H9 (cell line): Measurements from ENCODE around the gene FAT1. TPM values are rescaled to one million over a fixed set of nuclear protein-coding genes. Genes with fewer than 3 reads are reported as not detected.

Experiments used
- DNase-seq: peaks from one replicate; pipeline ENCODE4 v3.0.0-alpha.2; 2017
- H2AFZ ChIP-seq: one replicate; pipeline ENCODE4 v1.6.1; 2013; ENCODE audit warnings: mild to moderate bottlenecking, low read length, control low read depth, moderate library complexity
- H2AK5ac ChIP-seq: 2 replicates; pipeline ENCODE4 v1.6.1; 2013; ENCODE audit warnings: low read length, control low read depth, mixed read lengths; ENCODE audit not compliant: insufficient read length
- H2BK120ac ChIP-seq: one replicate; pipeline ENCODE4 v1.6.1; 2013; ENCODE audit warnings: low read depth, mild to moderate bottlenecking, low read length, control low read depth, inconsistent platforms; ENCODE audit not compliant: poor library complexity, severe bottlenecking
- H2BK12ac ChIP-seq: 2 replicates; pipeline ENCODE4 v1.6.1; 2013; ENCODE audit warnings: low read length, control low read depth, mixed read lengths, low read depth; ENCODE audit not compliant: insufficient read length
- H2BK15ac ChIP-seq: 2 replicates; pipeline ENCODE4 v1.6.1; 2013; ENCODE audit warnings: low read depth, low read length, control low read depth
- H2BK20ac ChIP-seq: one replicate; pipeline ENCODE4 v1.6.1; 2013; ENCODE audit warnings: low read depth, mild to moderate bottlenecking, low read length, control low read depth, inconsistent platforms; ENCODE audit not compliant: poor library complexity, severe bottlenecking
- H2BK5ac ChIP-seq: 2 replicates; pipeline ENCODE4 v1.6.1; 2013; ENCODE audit warnings: low read length, control low read depth, mixed read lengths; ENCODE audit not compliant: insufficient read length
- H3K14ac ChIP-seq: 2 replicates; pipeline ENCODE4 v1.6.1; 2013; ENCODE audit warnings: low read length, control low read depth; ENCODE audit not compliant: insufficient read depth
- H3K18ac ChIP-seq: 2 replicates; pipeline ENCODE4 v1.6.1; 2013; ENCODE audit warnings: low read depth, mild to moderate bottlenecking, mixed read lengths, low read length, control low read depth; ENCODE audit not compliant: insufficient read length
- H3K23ac ChIP-seq: 2 replicates; pipeline ENCODE4 v1.6.1; 2013; ENCODE audit warnings: low read length, control low read depth, mixed read lengths, low read depth; ENCODE audit not compliant: insufficient read length
- H3K23me2 ChIP-seq: 2 replicates; pipeline ENCODE4 v1.6.1; 2013; ENCODE audit warnings: low read depth, mild to moderate bottlenecking, mixed read lengths, low read length, control low read depth; ENCODE audit not compliant: insufficient read length, poor library complexity, severe bottlenecking
- H3K27ac ChIP-seq: 2 replicates; pipeline ENCODE4 v1.5.1; 2013; ENCODE audit warnings: low read length, control low read depth, mixed read lengths, low read depth; ENCODE audit not compliant: insufficient read length
- H3K27me3 ChIP-seq: 2 replicates; pipeline ENCODE4 v1.6.1; 2013; ENCODE audit warnings: low read length, control low read depth, inconsistent platforms; ENCODE audit not compliant: insufficient read depth
- H3K4ac ChIP-seq: 2 replicates; pipeline ENCODE4 v1.6.1; 2013; ENCODE audit warnings: low read depth, mild to moderate bottlenecking, control low read depth, inconsistent platforms, low read length, moderate library complexity
- H3K4me1 ChIP-seq: 2 replicates; pipeline ENCODE4 v1.6.1; 2013; ENCODE audit warnings: low read length, control low read depth, inconsistent platforms; ENCODE audit not compliant: insufficient read depth
- H3K4me2 ChIP-seq: 2 replicates; pipeline ENCODE4 v1.6.1; 2013; ENCODE audit warnings: low read length, control low read depth, mixed read lengths; ENCODE audit not compliant: insufficient read length, insufficient read depth
- H3K56ac ChIP-seq: 2 replicates; pipeline ENCODE4 v1.6.1; 2013; ENCODE audit warnings: low read depth, mild to moderate bottlenecking, mixed read lengths, low read length, control low read depth; ENCODE audit not compliant: insufficient read length
- H3K79me1 ChIP-seq: 2 replicates; pipeline ENCODE4 v1.6.1; 2013; ENCODE audit warnings: low read depth, mild to moderate bottlenecking, moderate library complexity, low read length, control low read depth, inconsistent platforms; ENCODE audit not compliant: insufficient read depth, poor library complexity, severe bottlenecking
- H3K79me2 ChIP-seq: 2 replicates; pipeline ENCODE4 v1.6.1; 2013; ENCODE audit warnings: low read length, control low read depth, inconsistent platforms; ENCODE audit not compliant: insufficient read depth
- H3K9ac ChIP-seq: 2 replicates; pipeline ENCODE4 v1.6.1; 2013; ENCODE audit warnings: low read length, control low read depth, mixed read lengths; ENCODE audit not compliant: insufficient read length; ENCODE audit errors: extremely low read depth
- H3K9me3 ChIP-seq: one replicate; pipeline ENCODE4 v1.6.1; 2013; ENCODE audit warnings: low read depth, low read length, inconsistent platforms; ENCODE audit not compliant: control insufficient read depth
- H3T11ph ChIP-seq: one replicate; pipeline ENCODE4 v1.6.1; 2013; ENCODE audit warnings: mild to moderate bottlenecking, low read length, control low read depth, inconsistent platforms
- H4K20me1 ChIP-seq: one replicate; pipeline ENCODE4 v1.6.1; 2013; ENCODE audit not compliant: control insufficient read depth, insufficient read length, insufficient read depth
- H4K5ac ChIP-seq: 2 replicates; pipeline ENCODE4 v1.6.1; 2013; ENCODE audit warnings: low read depth, mild to moderate bottlenecking, mixed read lengths, low read length, control low read depth; ENCODE audit not compliant: insufficient read length
- H4K8ac ChIP-seq: replicated peaks from 2 replicates; pipeline ENCODE4 v1.6.1; 2013; ENCODE audit warnings: low read length, control low read depth, mixed read lengths, low read depth; ENCODE audit not compliant: insufficient read length
- H4K91ac ChIP-seq: 2 replicates; pipeline ENCODE4 v1.6.1; 2013; ENCODE audit warnings: low read depth, mild to moderate bottlenecking, moderate library complexity, mixed read lengths, low read length, control low read depth; ENCODE audit not compliant: insufficient read length
- H3K27ac Mint-ChIP-seq, 3 experiments: 2 replicates in 2 of 3; 3 replicates in 1 of 3; pipeline ENCODE4 v1.8.0; 2020 to 2021; ENCODE audit warnings: mixed read lengths in 3 of 3, mild to moderate bottlenecking in 1 of 3, moderate library complexity in 1 of 3
- H3K27me3 Mint-ChIP-seq: 2 replicates; pipeline ENCODE4 v1.8.0; 2021; ENCODE audit warnings: low read depth, mild to moderate bottlenecking, moderate library complexity, mixed read lengths
- H3K36me3 Mint-ChIP-seq, 3 experiments: 2 replicates in 2 of 3; 3 replicates in 1 of 3; pipeline ENCODE4 v1.8.0; 2020 to 2021; ENCODE audit warnings: low read depth in 3 of 3, mixed read lengths in 3 of 3; ENCODE audit not compliant: insufficient read depth in 1 of 3
- H3K4me1 Mint-ChIP-seq, 2 experiments: 2 replicates each; pipeline ENCODE4 v1.8.0; 2020; ENCODE audit warnings: mixed read lengths in 2 of 2
- H3K4me3 Mint-ChIP-seq, 2 experiments: 2 replicates in 1 of 2; 3 replicates in 1 of 2; pipeline ENCODE4 v1.8.0; 2020 to 2021; ENCODE audit warnings: mild to moderate bottlenecking in 2 of 2, mixed read lengths in 2 of 2, moderate library complexity in 1 of 2
- H3K9me3 Mint-ChIP-seq, 2 experiments: 2 replicates in 1 of 2; 3 replicates in 1 of 2; pipeline ENCODE4 v1.8.0; 2020; ENCODE audit warnings: mild to moderate bottlenecking in 2 of 2, mixed read lengths in 2 of 2, moderate library complexity in 1 of 2
- CTCF ChIP-seq: fragments of 200-600 bp; sonication (generic); conservative IDR thresholded peaks from 3 replicates; pipeline ENCODE4 v1.8.0; 2021; ENCODE audit warnings: antibody characterized with exemption, mild to moderate bottlenecking
- WGBS: extraction: QIAGEN DNeasy Blood & Tissue Kit; methylation state at CpG from one replicate; pipeline ENCODE4 v1.1.7; 2013; ENCODE audit warnings: missing lambda C conversion rate, low lambda C conversion rate, mixed read lengths; ENCODE audit not compliant: insufficient read length; ENCODE audit errors: extremely low coverage; 5-methylcytosine and 5-hydroxymethylcytosine counted together
- total RNA-seq: library from RNA; stranded (reverse); gene quantifications from 2 replicates; pipeline ENCODE4 v1.2.1, GENCODE V29; 2021

Gene FAT1
- total RNA-seq, 1 experiment from 2014 or later, result 173 TPM

- no peak overlapping the region for H2BK5ac ChIP-seq
- no peak overlapping the region for H3K23ac ChIP-seq
- no peak overlapping the region for H4K8ac ChIP-seq
- peaks cover 80 to 81% of the 10 kb centered on the region in 2 experiments for H3K4me1 Mint-ChIP-seq
- H3K27me3 ChIP-seq, result no peaks in the 10 kb centered on the region
- peak overlapping the region in 1 of 3 experiments; percentile 16; a peak in 2 of 7 replicates for H3K27ac Mint-ChIP-seq
- no peak overlapping the region for H2AFZ ChIP-seq
- no peak overlapping the region for H2BK15ac ChIP-seq
- no peaks in the 10 kb centered on the region for H3K27me3 Mint-ChIP-seq
- H4K20me1 ChIP-seq, result no peaks in the 10 kb centered on the region
- H3K9me3 ChIP-seq, result no peaks in the 10 kb centered on the region
- H3K79me2 ChIP-seq, result peaks cover 10% of the 10 kb centered on the region; the same call in 1 of the 2 replicates
- H3K56ac ChIP-seq, result no peak overlapping the region
- H3K18ac ChIP-seq, result no peak overlapping the region
- no peaks in the 10 kb centered on the region for H3K9me3 Mint-ChIP-seq
- H3K4me3 Mint-ChIP-seq, result peak overlapping the region in 1 of 2 experiments; percentile 22; a peak in 1 of 5 replicates
- no peak overlapping the region for H3K27ac ChIP-seq
- no peak overlapping the region for H3K9ac ChIP-seq
- H2BK12ac ChIP-seq, result no peak overlapping the region
- no peaks in the 10 kb centered on the region for H3K23me2 ChIP-seq
- H3K4ac ChIP-seq, result no peak overlapping the region
- H4K91ac ChIP-seq, result no peak overlapping the region
- H3K79me1 ChIP-seq, result no peaks in the 10 kb centered on the region
- peaks cover 4 to 13% (median 12%) of the 10 kb centered on the region in 3 experiments; a peak in 6 of 7 replicates for H3K36me3 Mint-ChIP-seq
- peaks cover 3% of the 10 kb centered on the region for H3K4me1 ChIP-seq
- H2BK20ac ChIP-seq, result no peak overlapping the region
- no peak for TF ChIP-seq CTCF
- no peak overlapping the region for H4K5ac ChIP-seq
- no peak overlapping the region for H2AK5ac ChIP-seq
- WGBS, result no CpG with 5 or more reads among the region's 2 CpGs
- no peak overlapping the region for H3T11ph ChIP-seq
- H3K14ac ChIP-seq, result no peak overlapping the region
- H2BK120ac ChIP-seq, result no peak overlapping the region
- no peak overlapping the region for H3K4me2 ChIP-seq
- no peak for DNase-seq
Measured at GRCh38 chr4:186685767-186686183, 37.9 kb downstream of the FAT1 start.
